GM10847 (cell line): ENCODE data around the gene ATP13A3.

Experiments used
- POLR2A ChIP-seq: IDR thresholded peaks from 2 replicates; pipeline ENCODE4 v1.6.1; 2011; ENCODE audit not compliant: insufficient read length; ENCODE audit errors: extremely low read depth

ATP13A3 gene

DNA sequence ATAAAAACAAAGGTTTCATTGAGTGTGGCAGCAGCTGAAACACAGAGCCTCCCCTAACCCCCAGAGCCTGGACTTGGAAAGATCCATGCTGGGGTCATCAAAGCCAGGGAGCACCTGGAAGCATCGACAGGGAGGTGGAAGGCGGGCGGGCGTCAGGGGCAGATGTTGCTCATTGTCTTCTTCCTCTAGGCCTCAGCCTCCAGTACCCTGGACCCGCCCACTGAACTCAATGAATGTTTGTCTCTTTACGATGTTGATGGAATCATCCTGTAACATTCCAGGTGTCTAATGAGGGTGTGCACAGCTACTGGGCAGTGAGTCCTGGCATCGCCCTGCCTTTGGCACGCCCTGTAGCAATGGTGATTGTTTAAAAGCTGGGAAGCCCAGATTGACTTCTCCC, 97.5 kb downstream of the ATP13A3 start:
- no peak for TF ChIP-seq POLR2A

DNA sequence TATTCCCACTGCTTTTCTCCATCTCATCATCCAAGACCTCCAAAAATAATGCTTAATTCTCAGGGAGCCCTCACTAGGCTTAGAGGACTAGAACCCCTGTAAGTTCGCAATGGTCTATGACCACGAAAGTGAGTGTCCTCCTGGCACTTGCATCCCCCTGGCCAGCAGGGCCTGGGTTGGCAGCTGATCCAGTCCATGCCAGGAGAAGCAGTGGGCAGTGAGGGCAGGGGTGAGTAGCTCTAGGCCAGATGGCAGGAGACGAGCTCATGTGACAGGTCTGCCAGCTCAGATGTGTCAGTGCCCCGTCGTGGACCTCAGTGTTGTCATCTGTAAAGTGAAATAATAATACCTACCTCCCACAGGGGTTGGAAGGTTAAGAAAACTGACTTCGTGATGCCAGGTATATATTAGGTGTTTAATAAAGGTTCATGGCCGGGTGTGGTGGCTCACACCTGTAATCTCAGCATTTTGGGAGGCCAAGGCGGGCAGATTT, 98.8 kb downstream of the ATP13A3 start:
- no peak for TF ChIP-seq POLR2A

DNA sequence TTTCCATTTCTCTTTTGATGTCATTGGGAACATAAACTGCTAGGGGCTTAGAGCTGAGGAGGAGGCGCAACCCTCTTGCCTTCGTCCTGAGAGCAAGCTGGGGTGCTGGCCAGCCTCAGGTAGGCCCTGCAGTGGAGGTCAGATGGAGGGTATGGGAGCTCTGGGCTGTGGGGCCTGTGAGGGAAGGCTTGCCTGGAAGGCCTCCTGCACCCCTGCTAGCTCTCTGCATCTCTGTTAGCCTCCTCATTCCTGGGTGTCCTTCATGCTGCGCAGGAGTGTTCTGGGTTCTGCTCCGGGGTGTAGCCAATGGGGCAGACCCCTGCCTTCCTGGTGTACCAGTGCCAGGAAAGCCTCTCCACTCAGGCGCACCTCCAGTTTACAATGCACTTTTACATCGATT, 99.5 kb downstream of the ATP13A3 start:
- no peak for TF ChIP-seq POLR2A

DNA sequence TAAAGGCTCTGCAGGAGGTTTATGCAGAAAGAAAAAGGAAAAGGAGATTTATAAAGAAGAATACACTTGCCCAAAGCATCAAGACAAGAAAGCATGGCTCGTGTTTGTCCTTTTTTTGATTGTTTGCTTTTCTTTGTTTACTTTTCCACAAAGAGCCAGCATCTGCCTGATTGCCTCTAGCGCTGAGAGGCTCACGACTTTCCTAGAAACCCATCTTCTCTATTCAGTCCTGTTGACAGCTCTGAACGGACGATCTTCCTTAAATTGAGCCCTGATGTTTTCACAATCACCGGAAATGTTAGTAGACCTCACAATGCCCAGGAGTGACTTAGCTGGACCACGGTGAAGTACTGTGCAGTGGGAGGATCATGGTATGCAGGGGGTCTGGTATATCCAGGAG, 100.2 kb downstream of the ATP13A3 start:
- TF ChIP-seq POLR2A: no peak

DNA sequence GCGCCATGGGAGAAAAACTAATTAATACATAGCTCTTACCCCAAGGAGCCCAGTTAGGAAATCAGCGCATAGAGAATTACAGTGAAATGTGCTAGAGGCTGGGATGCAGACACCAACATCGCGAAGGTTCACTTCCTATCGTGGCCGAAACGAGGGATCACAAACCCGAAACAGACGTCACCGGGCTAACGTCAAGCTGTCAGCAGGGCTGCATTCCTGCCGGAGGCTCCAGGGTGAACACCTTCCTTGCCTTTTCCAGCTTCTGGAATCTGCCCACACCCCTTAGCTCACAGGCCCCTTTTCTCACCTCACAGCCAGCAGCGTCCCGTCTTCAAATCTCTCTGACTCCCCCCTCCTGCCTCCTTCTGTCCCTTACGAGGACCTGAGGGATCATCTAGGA, 100.7 kb downstream of the ATP13A3 start:
- TF ChIP-seq POLR2A: no peak

DNA sequence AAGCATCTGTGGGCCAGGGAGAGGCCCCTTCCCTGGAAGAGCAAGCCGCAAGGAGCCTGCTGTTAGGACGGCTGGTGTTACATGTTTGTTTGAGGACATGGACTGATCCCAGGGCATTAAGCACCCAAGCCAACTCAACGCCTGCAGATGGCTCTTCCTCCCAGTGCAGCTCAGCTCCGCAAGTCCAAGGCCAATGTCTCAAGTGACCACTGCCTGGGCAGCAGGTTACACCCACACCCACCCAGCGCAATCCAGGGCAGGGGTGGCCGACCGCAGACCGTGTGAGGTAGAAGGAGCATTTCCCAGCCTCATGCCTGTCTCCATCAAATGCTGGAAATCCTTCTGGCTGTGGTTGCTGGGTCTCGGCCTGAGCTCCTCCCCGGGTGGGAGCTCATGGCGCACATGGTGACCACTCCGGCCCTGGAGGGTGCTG, 102.2 kb downstream of the ATP13A3 start:
- TF ChIP-seq POLR2A: no peak

DNA sequence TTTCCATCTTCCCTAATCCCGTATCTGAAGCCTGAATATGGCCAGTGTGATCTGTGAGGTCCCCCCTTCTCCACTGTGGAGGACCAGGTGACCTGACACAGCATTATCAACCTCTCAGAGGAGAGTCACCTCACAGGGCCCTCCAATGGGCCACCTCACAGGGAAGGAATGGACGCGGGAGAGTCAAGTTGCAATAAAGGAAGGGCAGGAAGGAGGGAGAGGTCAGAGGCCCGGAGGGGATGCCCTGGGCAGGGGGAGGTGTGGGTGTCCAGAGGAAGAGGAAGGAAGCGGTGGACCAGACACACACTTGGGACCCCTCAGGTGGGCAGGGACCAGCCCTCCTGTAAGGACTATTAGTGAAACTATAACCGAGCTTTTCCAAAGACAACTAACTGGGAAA, 102.6 kb downstream of the ATP13A3 start:
- TF ChIP-seq POLR2A: no peak

DNA sequence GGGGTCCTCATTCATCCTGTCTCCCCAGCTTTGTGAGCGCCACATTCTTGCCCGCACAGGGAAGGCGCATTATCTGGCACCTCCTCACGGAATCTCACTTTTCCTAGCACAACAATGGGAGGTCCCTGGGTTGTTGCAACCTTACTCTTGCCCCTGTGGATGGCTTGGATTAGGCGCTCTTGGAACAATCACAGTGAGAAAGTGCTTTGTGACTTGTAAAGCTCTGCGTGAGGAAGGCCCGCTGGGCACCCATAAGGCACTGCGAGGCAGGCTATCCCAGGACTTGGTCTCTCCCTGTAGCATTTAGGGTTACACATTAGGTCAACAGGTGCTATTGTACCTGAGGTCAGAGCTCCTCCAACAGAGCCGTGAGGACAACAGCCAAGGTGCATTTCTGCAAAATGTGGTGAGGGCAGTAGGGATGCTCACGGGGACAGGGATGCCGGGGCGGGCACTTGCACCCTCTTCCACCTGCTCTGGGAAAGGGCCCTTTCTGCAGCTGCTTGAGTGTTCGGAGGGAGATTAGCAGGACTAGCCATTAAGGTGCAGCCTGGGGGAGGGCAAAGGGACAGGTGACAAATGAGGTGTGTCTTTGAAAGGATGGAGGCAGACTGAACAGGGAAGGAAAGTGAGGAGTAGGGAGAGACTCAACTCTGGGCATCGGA, 103.4 kb downstream of the ATP13A3 start:
- TF ChIP-seq POLR2A: no peak

DNA sequence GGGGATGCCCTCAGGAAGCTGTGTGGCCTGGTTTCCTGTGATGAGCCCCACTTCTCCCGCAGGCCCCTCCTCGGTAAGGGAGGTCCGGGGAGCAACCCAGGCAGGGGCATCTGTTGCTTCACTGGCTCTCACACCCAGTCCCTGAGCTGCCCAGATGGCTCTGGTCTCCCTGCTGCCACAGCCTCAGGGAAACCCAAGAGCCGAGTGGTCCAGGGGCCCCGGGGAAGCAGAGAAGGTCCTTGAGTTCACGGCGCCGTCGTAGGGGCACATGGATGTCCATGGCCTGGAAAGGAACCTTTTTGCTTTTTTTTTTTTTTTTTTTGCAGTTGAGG, 103.9 kb downstream of the ATP13A3 start:
- TF ChIP-seq POLR2A: no peak

DNA sequence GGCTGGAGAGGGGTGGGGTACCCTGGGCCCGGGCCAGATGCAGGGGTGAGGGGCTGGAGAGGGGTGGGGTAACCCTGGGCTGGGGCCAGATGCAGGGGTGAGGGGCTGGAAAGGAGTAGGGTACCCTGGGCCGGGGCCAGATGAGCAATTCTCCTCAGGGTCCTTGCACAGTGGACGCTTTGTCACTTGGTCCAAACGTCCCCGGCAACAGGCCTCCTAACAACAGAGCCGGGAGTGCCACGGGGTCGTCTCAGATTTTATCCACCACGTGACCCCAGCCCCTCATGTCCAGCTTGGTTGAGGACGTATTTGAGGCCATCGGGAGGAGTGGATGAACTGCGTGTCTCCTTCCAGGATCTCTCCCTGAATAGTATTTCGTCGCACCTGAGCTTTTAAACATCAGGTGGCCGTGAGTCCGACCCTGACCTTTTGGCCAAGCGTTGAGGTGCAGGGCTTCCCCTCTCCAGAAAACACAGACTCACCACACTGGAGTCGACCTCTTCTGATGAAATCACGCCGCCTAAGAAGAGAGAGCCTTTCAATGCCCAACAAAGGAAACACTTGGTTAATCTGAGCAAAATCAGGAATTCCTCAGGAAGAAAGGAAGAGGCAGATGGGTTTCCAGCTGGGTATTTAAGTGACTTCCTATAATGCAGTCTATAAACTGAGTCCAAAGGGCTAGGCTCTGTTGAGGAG, 104.5 kb downstream of the ATP13A3 start:
- TF ChIP-seq POLR2A: no peak

DNA sequence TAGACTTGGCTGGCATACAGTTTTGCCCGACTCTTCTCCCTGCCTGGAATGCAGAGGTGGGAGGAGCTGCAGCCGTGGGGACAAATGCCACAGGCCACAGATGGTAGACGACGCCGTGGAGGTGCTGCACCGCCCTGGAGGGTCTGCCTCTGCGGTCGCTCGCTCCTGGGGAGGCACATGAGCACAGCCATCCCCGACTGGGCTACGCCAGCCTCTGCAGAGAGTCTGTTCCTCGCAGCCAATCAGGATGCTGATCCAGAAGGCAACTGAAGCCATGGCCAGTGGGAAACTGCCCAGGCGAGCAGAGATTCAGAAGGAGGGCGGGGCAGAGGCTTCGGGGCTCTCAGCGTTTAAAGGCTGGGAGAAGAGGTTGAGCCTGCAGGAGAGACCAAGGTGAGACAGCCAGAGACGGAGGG, 105.3 kb downstream of the ATP13A3 start:
- TF ChIP-seq POLR2A: no peak

DNA sequence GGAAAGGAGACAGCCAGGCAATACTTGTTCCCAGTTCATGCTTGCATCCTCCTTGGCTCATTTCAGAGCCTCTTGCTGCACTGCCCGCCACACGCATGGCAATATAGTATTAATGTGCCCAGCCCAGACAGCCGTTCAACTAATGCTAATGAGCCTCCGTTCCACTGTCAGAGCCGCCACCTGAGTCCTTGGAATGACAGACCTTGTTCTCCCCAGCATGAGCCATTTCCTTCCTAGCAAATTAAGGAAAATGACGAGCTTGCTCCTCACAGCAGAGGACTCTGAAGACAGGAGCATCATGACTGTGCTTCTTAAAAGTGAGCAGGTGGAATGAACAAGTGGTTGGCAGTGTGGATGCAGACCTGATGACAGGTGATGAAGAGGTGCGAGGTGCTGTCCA, 106.5 kb downstream of the ATP13A3 start:
- TF ChIP-seq POLR2A: no peak

DNA sequence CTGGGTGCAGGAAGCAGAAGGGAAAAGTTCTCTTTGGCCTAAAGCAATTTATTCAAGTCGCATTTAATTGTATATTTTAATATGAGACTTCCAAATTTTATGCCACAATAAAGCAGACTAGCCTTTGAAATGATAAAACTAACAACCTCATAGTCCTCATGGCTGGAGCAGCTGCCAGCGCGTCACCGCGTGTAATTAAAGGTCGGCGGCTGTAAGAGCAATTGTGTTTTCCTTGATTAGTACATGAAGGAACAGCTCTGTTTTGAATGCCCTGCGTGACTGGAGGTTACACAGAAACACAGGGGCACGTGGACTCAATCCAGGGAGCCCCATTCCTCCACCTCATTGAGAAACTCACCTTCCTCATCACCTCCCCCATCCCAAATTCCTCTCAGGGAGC, 107.2 kb downstream of the ATP13A3 start:
- TF ChIP-seq POLR2A: no peak

DNA sequence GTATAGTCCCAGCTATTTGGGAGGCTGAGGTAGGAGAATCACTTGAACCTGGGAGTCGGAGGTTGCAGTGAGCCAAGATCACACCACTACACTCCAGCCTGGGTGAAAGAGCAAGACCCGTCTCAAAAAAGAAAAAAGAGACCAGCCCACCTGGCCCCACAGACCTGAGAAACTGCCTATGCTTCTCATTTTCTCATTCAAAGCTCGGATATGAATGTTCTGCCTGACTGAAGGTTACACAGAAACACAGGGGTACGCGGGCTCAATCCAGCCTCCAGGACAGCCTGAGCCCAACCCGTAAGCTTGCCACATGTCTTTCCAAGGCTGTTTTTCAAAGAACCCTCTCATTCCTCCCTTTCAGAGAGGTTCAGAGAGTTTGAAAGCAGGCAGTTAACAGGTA, 107.6 kb downstream of the ATP13A3 start:
- TF ChIP-seq POLR2A: no peak

DNA sequence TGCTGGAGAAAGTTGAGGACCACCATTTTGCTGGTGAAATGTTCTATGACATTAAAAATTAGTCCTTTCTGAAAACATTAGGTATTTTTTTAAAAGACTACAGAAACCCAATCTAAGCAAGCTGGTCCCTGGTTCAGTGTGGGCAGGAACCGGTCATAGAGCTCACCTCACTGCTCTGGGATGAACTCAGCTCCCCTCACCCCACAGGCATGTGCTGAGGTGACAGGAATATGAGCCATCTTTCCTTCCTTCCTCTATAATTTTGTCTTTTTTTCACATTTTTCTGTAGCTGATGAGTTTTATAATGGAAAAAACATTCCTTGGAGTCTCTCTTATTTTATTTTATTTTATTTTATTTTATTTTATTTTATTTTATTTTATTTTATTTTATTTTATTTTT, 109.1 kb downstream of the ATP13A3 start:
- TF ChIP-seq POLR2A: no peak

DNA sequence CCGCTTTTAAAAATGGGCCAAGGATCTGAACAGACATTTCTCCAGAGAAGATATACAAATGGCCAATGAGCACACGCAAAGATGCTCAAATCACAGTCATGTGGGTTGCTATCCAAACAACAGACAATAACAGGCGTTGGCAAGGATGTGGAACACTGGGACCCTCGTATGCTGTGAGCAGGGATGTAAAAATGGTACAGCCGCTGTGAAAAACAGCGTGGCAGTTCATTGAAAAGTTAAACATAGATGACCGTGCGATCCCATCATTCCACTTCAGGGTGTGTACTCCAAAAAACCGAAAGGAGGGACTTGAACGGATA, 110.6 kb downstream of the ATP13A3 start:
- no peak for TF ChIP-seq POLR2A
